ENCODE data around the gene SSTR4.

SSTR4 gene

GRCh38 chr20:23031346-23031745 is 3.8 kb upstream of the SSTR4 start:
- H3K36me3 ChIP-seq (ENCODE audit: insufficient read depth, low read length): no peaks in the 10 kb centered on the region
- no peaks in the 10 kb centered on the region for H3K9me2 ChIP-seq (replicated peaks; ENCODE audit: low read depth, low read length)
- H3K9ac ChIP-seq (ENCODE audit: low read depth, low read length, poor library complexity, severe bottlenecking): no peak overlapping the region
- H3K4me1 ChIP-seq (ENCODE audit: insufficient read depth, low read length, poor library complexity, severe bottlenecking): peaks cover 11% of the 10 kb centered on the region
- no peaks in the 10 kb centered on the region for H3K79me2 ChIP-seq (ENCODE audit: insufficient read depth, low read length)
- no peaks in the 10 kb centered on the region for H3K27me3 ChIP-seq (ENCODE audit: insufficient read depth, low read length, poor library complexity, severe bottlenecking)
- H2AFZ ChIP-seq (ENCODE audit: low read length): no peak overlapping the region
- TF ChIP-seq CTCF (conservative IDR thresholded peaks at IDR 0.05; ENCODE audit: low read length) (no peak), EZH2phosphoT487 (IDR thresholded peaks at IDR 0.05; ENCODE audit: borderline replicate concordance) (no peak)
- H3F3A ChIP-seq (ENCODE audit: low read depth): no peaks in the 10 kb centered on the region
- H3K9me3 ChIP-seq (ENCODE audit: insufficient read depth, low read depth, low read length): no peaks in the 10 kb centered on the region
- no peak overlapping the region for H3K4me3 ChIP-seq (ENCODE audit: low read length, poor library complexity, severe bottlenecking)
- H4K20me1 ChIP-seq (ENCODE audit: insufficient read depth, low read length, poor library complexity, severe bottlenecking): no peaks in the 10 kb centered on the region
- H3K4me2 ChIP-seq (ENCODE audit: low read depth, low read length, poor library complexity, severe bottlenecking): no peak overlapping the region

DNA sequence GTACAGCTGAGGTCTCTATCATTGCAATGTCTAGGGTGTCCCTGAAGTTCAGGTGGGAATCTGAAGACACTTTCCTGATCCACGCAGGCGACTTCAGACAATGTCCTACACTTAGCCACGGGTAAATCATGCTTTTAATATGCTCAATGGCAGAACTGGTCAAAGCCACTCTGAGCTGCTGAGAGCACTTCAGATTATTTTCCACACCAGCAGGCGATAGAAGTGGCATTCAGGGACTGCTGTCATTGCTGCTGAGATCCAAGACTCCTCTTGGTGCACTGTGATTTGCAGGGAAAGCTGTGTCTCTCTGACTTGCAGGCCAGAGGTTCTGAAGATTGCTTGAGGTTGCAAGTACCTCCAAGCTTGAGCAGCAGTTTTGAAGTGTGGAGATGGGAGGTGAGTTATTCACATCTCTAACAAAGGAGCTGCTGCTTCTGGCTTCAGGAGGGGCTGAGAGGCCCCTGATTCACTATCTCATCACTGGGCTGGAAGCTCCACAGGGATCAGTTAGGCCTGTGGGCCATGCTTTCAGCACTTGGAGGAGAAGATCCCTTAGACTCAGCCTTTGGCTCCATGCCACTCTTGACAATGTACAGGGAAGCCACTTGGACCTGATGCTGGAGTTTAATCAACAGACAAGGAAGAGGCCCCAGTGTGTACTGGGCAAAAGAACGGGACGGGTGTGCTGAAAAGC is 2.9 kb upstream of the SSTR4 start:
- Histone ChIP-seq H4K20me1 (ENCODE audit: insufficient read depth, low read length, poor library complexity, severe bottlenecking) (no peaks in the 10 kb centered on the region), H3K9me2 (replicated peaks; ENCODE audit: low read depth, low read length) (no peaks in the 10 kb centered on the region), H3K4me1 (ENCODE audit: insufficient read depth, low read length, poor library complexity, severe bottlenecking) (peaks cover 20% of the 10 kb centered on the region), H2AFZ (ENCODE audit: low read length) (peak overlapping the region; percentile 70; the same call in 1 of the 2 replicates), H3K4me3 (ENCODE audit: low read length, poor library complexity, severe bottlenecking) (no peak overlapping the region), H3K9ac (ENCODE audit: low read depth, low read length, poor library complexity, severe bottlenecking) (peak overlapping the region; percentile 17), H3K9me3 (ENCODE audit: insufficient read depth, low read depth, low read length) (no peaks in the 10 kb centered on the region), H3K79me2 (ENCODE audit: insufficient read depth, low read length) (no peaks in the 10 kb centered on the region), H3K27me3 (ENCODE audit: insufficient read depth, low read length, poor library complexity, severe bottlenecking) (no peaks in the 10 kb centered on the region), H3K4me2 (ENCODE audit: low read depth, low read length, poor library complexity, severe bottlenecking) (peak overlapping the region; percentile 58), H3K36me3 (ENCODE audit: insufficient read depth, low read length) (no peaks in the 10 kb centered on the region), H3F3A (ENCODE audit: low read depth) (no peaks in the 10 kb centered on the region)
- TF ChIP-seq EZH2phosphoT487 (IDR thresholded peaks at IDR 0.05; ENCODE audit: borderline replicate concordance): no peak
- TF ChIP-seq CTCF (conservative IDR thresholded peaks at IDR 0.05; ENCODE audit: low read length): no peak

DNA sequence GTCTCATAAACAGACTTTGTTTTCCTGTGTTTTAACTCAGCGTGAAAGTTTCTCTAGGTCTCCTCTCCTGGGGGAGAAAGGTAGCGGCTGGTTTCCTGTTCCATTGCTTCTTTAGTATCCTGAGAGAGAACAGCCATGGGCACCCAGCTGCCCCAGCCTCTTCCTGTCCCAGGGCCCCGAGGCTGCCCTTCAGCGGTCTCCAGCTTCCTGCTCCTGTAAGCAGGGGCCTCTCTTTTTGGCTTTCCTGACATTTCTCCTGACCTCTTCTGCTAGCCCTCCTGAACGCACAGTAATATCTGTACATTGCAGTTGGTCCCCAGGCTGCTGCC is 2.4 kb upstream of the SSTR4 start:
- H4K20me1 ChIP-seq (ENCODE audit: insufficient read depth, low read length, poor library complexity, severe bottlenecking): no peaks in the 10 kb centered on the region
- no peaks in the 10 kb centered on the region for H3K9me2 ChIP-seq (replicated peaks; ENCODE audit: low read depth, low read length)
- no peaks in the 10 kb centered on the region for H3F3A ChIP-seq (ENCODE audit: low read depth)
- TF ChIP-seq EZH2phosphoT487 (IDR thresholded peaks at IDR 0.05; ENCODE audit: borderline replicate concordance): no peak
- TF ChIP-seq CTCF (conservative IDR thresholded peaks at IDR 0.05; ENCODE audit: low read length): no peak
- H3K4me3 ChIP-seq (ENCODE audit: low read length, poor library complexity, severe bottlenecking): no peak overlapping the region
- no peaks in the 10 kb centered on the region for H3K79me2 ChIP-seq (ENCODE audit: insufficient read depth, low read length)
- H3K9ac ChIP-seq (ENCODE audit: low read depth, low read length, poor library complexity, severe bottlenecking): peak overlapping the region; percentile 17
- H3K4me1 ChIP-seq (ENCODE audit: insufficient read depth, low read length, poor library complexity, severe bottlenecking): peaks cover 21% of the 10 kb centered on the region
- H3K27me3 ChIP-seq (ENCODE audit: insufficient read depth, low read length, poor library complexity, severe bottlenecking): no peaks in the 10 kb centered on the region
- peak overlapping the region; percentile 58 for H3K4me2 ChIP-seq (ENCODE audit: low read depth, low read length, poor library complexity, severe bottlenecking)
- no peaks in the 10 kb centered on the region for H3K36me3 ChIP-seq (ENCODE audit: insufficient read depth, low read length)
- H3K9me3 ChIP-seq (ENCODE audit: insufficient read depth, low read depth, low read length): no peaks in the 10 kb centered on the region
- H2AFZ ChIP-seq (ENCODE audit: low read length): peak overlapping the region; percentile 70; the same call in 1 of the 2 replicates
